ENCODE results near the gene GALNT2.

- TF ChIP-seq CTCF (conservative IDR thresholded peaks at IDR 0.05; ENCODE audit: low read depth in 2 of 2) (no peak), CREB1 (CRISPR knock-in tag; IDR thresholded peaks at IDR 0.05; ENCODE audit: low read depth) (no peak), ZNF331 (CRISPR knock-in tag; IDR thresholded peaks at IDR 0.05; ENCODE audit: low read depth) (no peak), JUNB (IDR thresholded peaks at IDR 0.05; ENCODE audit: unreplicated experiment) (no peak), POLR2AphosphoS5 (IDR thresholded peaks at IDR 0.05; ENCODE audit: low read depth) (no peak), EZH2phosphoT487 (IDR thresholded peaks at IDR 0.05; ENCODE audit: unreplicated experiment) (no peak), EZH2 (IDR thresholded peaks at IDR 0.05; ENCODE audit: low read depth, unreplicated experiment) (no peak), ZNF114 (CRISPR knock-in tag; IDR thresholded peaks at IDR 0.05) (no peak), STAT1 (IDR thresholded peaks at IDR 0.05; ENCODE audit: unreplicated experiment) (no peak)
Observed at GRCh38 chr1:230319014-230319747, 252.1 kb downstream of the GALNT2 start.

All from GM23338 (cell line).